GM18511 (cell line): ENCODE measurements around the gene PPP5C.
"Not testable (repeated sequence)": the region's sequence is repeated elsewhere in the genome, so short reads cannot be mapped to it uniquely, and the experiment has no call there.

Experiments used
- ATAC-seq: cut with Tn5 transposase; IDR thresholded peaks from one replicate; pipeline ENCODE4 v1.9.1; 2021; ENCODE audit warnings: mild to moderate bottlenecking, moderate library complexity; ENCODE audit not compliant: unreplicated experiment

The PPP5C gene

GRCh38 chr19:46346821-46347571 is at the start of gene PPP5C:
Gene PPP5C (plus strand): TSS chr19:46347087. CDS start chr19:46347097, 10 bp downstream.
- ATAC-seq, result peak; percentile 65

- ATAC-seq, result no peak
Measured at GRCh38 chr19:46297700-46298478, 49.0 kb upstream of the PPP5C start.

- no peak for ATAC-seq
Measured at GRCh38 chr19:46298479-46299003, 48.3 kb upstream of the PPP5C start.

GRCh38 chr19:46299004-46299509 is 47.8 kb upstream of the PPP5C start:
- no peak for ATAC-seq

- ATAC-seq, result no peak
Measured at GRCh38 chr19:46299695-46300094, 47.2 kb upstream of the PPP5C start.

GRCh38 chr19:46303322-46303690 is 43.6 kb upstream of the PPP5C start:
- ATAC-seq, result no peak

- ATAC-seq, result no peak
Measured at GRCh38 chr19:46303691-46304397, 43.0 kb upstream of the PPP5C start.

GRCh38 chr19:46306501-46306900 is 40.4 kb upstream of the PPP5C start:
- ATAC-seq, result no peak

- ATAC-seq, result no peak
Measured at GRCh38 chr19:46308510-46308909, 38.4 kb upstream of the PPP5C start.

GRCh38 chr19:46309056-46309455 is 37.8 kb upstream of the PPP5C start:
- no peak for ATAC-seq

GRCh38 chr19:46311444-46311843 is 35.4 kb upstream of the PPP5C start:
- no peak for ATAC-seq

GRCh38 chr19:46313540-46314469 is 33.1 kb upstream of the PPP5C start:
- not testable (repeated sequence) for ATAC-seq

GRCh38 chr19:46317339-46317738 is 29.5 kb upstream of the PPP5C start:
- ATAC-seq, result no peak

GRCh38 chr19:46319613-46320012 is 27.3 kb upstream of the PPP5C start:
- ATAC-seq, result no peak

GRCh38 chr19:46320559-46320958 is 26.3 kb upstream of the PPP5C start:
- ATAC-seq, result no peak

GRCh38 chr19:46321653-46322052 is 25.2 kb upstream of the PPP5C start:
- ATAC-seq, result no peak

GRCh38 chr19:46323227-46323626 is 23.7 kb upstream of the PPP5C start:
- not testable (repeated sequence) for ATAC-seq

- ATAC-seq, result no peak
Measured at GRCh38 chr19:46324277-46324676, 22.6 kb upstream of the PPP5C start.

GRCh38 chr19:46326608-46327007 is 20.3 kb upstream of the PPP5C start:
- ATAC-seq, result no peak

- ATAC-seq, result no peak
Measured at GRCh38 chr19:46328079-46328478, 18.8 kb upstream of the PPP5C start.
